IMR-90 (cell line): ENCODE measurements around the gene RAB27B. TPM values are rescaled to one million over a fixed set of nuclear protein-coding genes. Genes with fewer than 3 reads are reported as not detected.

Experiments used
- ATAC-seq: fragments of 200-7000 bp; cut with Tn5 transposase; 2 replicates; pipeline ENCODE4 v1.9.1; 2020; ENCODE audit warnings: low read depth, mild to moderate bottlenecking, moderate library complexity
- BruUV-seq: library from RNA; stranded (reverse); fragments of 400-500 nt; replicated peaks from 2 replicates; lab custom pipeline; 2021; lab: Mats Ljungman, UMichigan
- CTCF ChIA-PET: fragments of 300-600 bp; formaldehyde crosslinking; extraction: SDS; loops from one replicate; lab custom pipeline; 2021; ENCODE audit warnings: antibody characterized with exemption; lab: Yijun Ruan, JAX
- POLR2A ChIA-PET: fragments of 300-600 bp; sonication (Branson Sonifier 250); formaldehyde crosslinking; loops from one replicate; lab custom pipeline; 2022; ENCODE audit warnings: antibody characterized with exemption; ENCODE audit not compliant: unreplicated experiment; lab: Charles Lee
- DNase-seq: peaks from one replicate; pipeline ENCODE4 v3.0.0; 2013
- H2AFZ ChIP-seq: replicated peaks from 2 replicates; pipeline ENCODE3; 2013; ENCODE audit warnings: low read length, mild to moderate bottlenecking; ENCODE audit not compliant: poor library complexity
- H2AK5ac ChIP-seq: 2 replicates; pipeline ENCODE4 v1.6.1; 2013; ENCODE audit warnings: low read depth, low read length, inconsistent platforms
- H2AK9ac ChIP-seq: replicated peaks from 2 replicates; pipeline ENCODE3; 2013; ENCODE audit warnings: mild to moderate bottlenecking, low read depth, low read length, moderate library complexity; ENCODE audit not compliant: poor library complexity
- H2BK120ac ChIP-seq: 2 replicates; pipeline ENCODE4 v1.6.1; 2013; ENCODE audit warnings: low read depth, low read length, inconsistent platforms
- H2BK15ac ChIP-seq: 3 replicates; pipeline ENCODE4 v1.6.1; 2013; ENCODE audit warnings: low read depth, low read length, inconsistent platforms
- H2BK20ac ChIP-seq: 2 replicates; pipeline ENCODE4 v1.6.1; 2013; ENCODE audit warnings: low read depth, mild to moderate bottlenecking, inconsistent platforms, low read length, moderate library complexity
- H2BK5ac ChIP-seq: 2 replicates; pipeline ENCODE4 v1.6.1; 2013; ENCODE audit warnings: mild to moderate bottlenecking, low read depth, low read length, inconsistent platforms; ENCODE audit not compliant: poor library complexity, severe bottlenecking
- H3K14ac ChIP-seq: replicated peaks from 2 replicates; pipeline ENCODE4 v1.6.1; 2013; ENCODE audit warnings: low read depth, low read length, inconsistent platforms
- H3K18ac ChIP-seq: 2 replicates; pipeline ENCODE4 v1.6.1; 2013; ENCODE audit warnings: low read depth, low read length, control low read depth
- H3K23ac ChIP-seq: 2 replicates; pipeline ENCODE4 v1.6.1; 2013; ENCODE audit warnings: low read depth, low read length, inconsistent platforms
- H3K27ac ChIP-seq: 2 replicates; pipeline ENCODE4 v1.5.1; 2013; ENCODE audit warnings: mild to moderate bottlenecking, control low read depth, low read length; ENCODE audit not compliant: insufficient read depth
- H3K27me3 ChIP-seq: 2 replicates; pipeline ENCODE4 v1.6.1; 2013; ENCODE audit warnings: low read length; ENCODE audit not compliant: control insufficient read depth, insufficient read depth
- H3K36me3 ChIP-seq: 2 replicates; pipeline ENCODE4 v1.6.1; 2013; ENCODE audit warnings: low read length, mixed read lengths; ENCODE audit not compliant: control insufficient read depth, insufficient read depth
- H3K4ac ChIP-seq: 2 replicates; pipeline ENCODE4 v1.6.1; 2013; ENCODE audit warnings: low read depth, low read length, inconsistent platforms
- H3K4me1 ChIP-seq: 2 replicates; pipeline ENCODE4 v1.6.1; 2013; ENCODE audit warnings: low read length, mixed read lengths; ENCODE audit not compliant: control insufficient read depth, insufficient read depth
- H3K4me2 ChIP-seq: 2 replicates; pipeline ENCODE4 v1.6.1; 2013; ENCODE audit warnings: low read depth, mild to moderate bottlenecking, control low read depth, low read length, moderate library complexity
- H3K4me3 ChIP-seq: 2 replicates; pipeline ENCODE4 v1.5.1; 2013; ENCODE audit warnings: low read depth, mild to moderate bottlenecking, control low read depth, low read length, moderate library complexity; ENCODE audit not compliant: insufficient read depth
- H3K56ac ChIP-seq: 2 replicates; pipeline ENCODE4 v1.6.1; 2013; ENCODE audit warnings: low read length, inconsistent platforms; ENCODE audit not compliant: insufficient read depth; ENCODE audit errors: extremely low read depth
- H3K79me1 ChIP-seq, 2 experiments: 2 replicates each; pipeline ENCODE4 v1.6.1; 2013; ENCODE audit warnings: low read length in 2 of 2, inconsistent platforms in 1 of 2, low read depth in 1 of 2
- H3K9ac ChIP-seq: 2 replicates; pipeline ENCODE4 v1.6.1; 2013; ENCODE audit warnings: low read depth, low read length, control low read depth
- H3K9me1 ChIP-seq: 2 replicates; pipeline ENCODE4 v1.6.1; 2013; ENCODE audit warnings: low read length, inconsistent platforms; ENCODE audit not compliant: insufficient read depth
- H3K9me3 ChIP-seq: 2 replicates; pipeline ENCODE4 v1.6.1; 2013; ENCODE audit warnings: low read length; ENCODE audit not compliant: control insufficient read depth, insufficient read depth
- H4K20me1 ChIP-seq: 2 replicates; pipeline ENCODE4 v1.6.1; 2013; ENCODE audit warnings: low read length, inconsistent platforms; ENCODE audit not compliant: insufficient read depth
- H4K5ac ChIP-seq: 2 replicates; pipeline ENCODE4 v1.6.1; 2013; ENCODE audit warnings: mild to moderate bottlenecking, low read depth, low read length, control low read depth
- H4K8ac ChIP-seq, 2 experiments: 2 replicates each; pipeline ENCODE4 v1.6.1; 2013; ENCODE audit warnings: low read depth in 2 of 2, low read length in 2 of 2, control low read depth in 1 of 2, inconsistent platforms in 1 of 2
- H4K91ac ChIP-seq: 2 replicates; pipeline ENCODE4 v1.6.1; 2013; ENCODE audit warnings: low read depth, low read length, inconsistent platforms; ENCODE audit not compliant: insufficient read depth
- BHLHE40 ChIP-seq: fragments of 150-350 bp; IDR thresholded peaks from 2 replicates; pipeline ENCODE4 v1.6.1; 2016; ENCODE audit warnings: mild to moderate bottlenecking, low read depth, low read length
- CEBPB ChIP-seq: IDR thresholded peaks from 2 replicates; pipeline ENCODE4 v1.6.1; 2012; ENCODE audit warnings: low read depth, low read length, improper control_type of control experiment
- CTCF ChIP-seq: conservative IDR thresholded peaks from 2 replicates; pipeline ENCODE4 v1.5.1; 2012; ENCODE audit warnings: mild to moderate bottlenecking, low read depth, low read length, improper control_type of control experiment
- ELK1 ChIP-seq: fragments of 150-350 bp; IDR thresholded peaks from 2 replicates; pipeline ENCODE4 v1.6.1; 2016; ENCODE audit warnings: low read depth, mild to moderate bottlenecking, low read length, moderate library complexity, borderline replicate concordance
- FOS ChIP-seq: fragments of 150-350 bp; IDR thresholded peaks from 2 replicates; pipeline ENCODE4 v1.6.1; 2016; ENCODE audit warnings: low read depth, low read length
- MAFK ChIP-seq: IDR thresholded peaks from 2 replicates; pipeline ENCODE4 v1.6.1; 2012; ENCODE audit warnings: low read depth, low read length, improper control_type of control experiment
- MAZ ChIP-seq: IDR thresholded peaks from 2 replicates; pipeline ENCODE4 v1.6.1; 2012; ENCODE audit warnings: low read depth, mild to moderate bottlenecking, low read length, improper control_type of control experiment, moderate library complexity, borderline replicate concordance
- MXI1 ChIP-seq: IDR thresholded peaks from 2 replicates; pipeline ENCODE4 v1.6.1; 2012; ENCODE audit warnings: low read depth, mild to moderate bottlenecking, low read length, moderate library complexity, borderline replicate concordance
- NFE2L2 ChIP-seq: fragments of 150-350 bp; IDR thresholded peaks from 2 replicates; pipeline ENCODE4 v1.6.1; 2016; ENCODE audit warnings: low read depth, mild to moderate bottlenecking, low read length
- POLR2A ChIP-seq: IDR thresholded peaks from 2 replicates; pipeline ENCODE4 v1.6.1; 2012; ENCODE audit warnings: mild to moderate bottlenecking, low read depth, low read length
- RAD21 ChIP-seq: IDR thresholded peaks from 2 replicates; pipeline ENCODE4 v1.6.1; 2012; ENCODE audit warnings: low read length, improper control_type of control experiment
- RCOR1 ChIP-seq: IDR thresholded peaks from 2 replicates; pipeline ENCODE4 v1.6.1; 2012; ENCODE audit warnings: mild to moderate bottlenecking, low read length, improper control_type of control experiment; ENCODE audit not compliant: insufficient replicate concordance
- RFX5 ChIP-seq: IDR thresholded peaks from 2 replicates; pipeline ENCODE4 v1.8.0; 2012; ENCODE audit warnings: low read depth, mild to moderate bottlenecking, low read length, moderate library complexity
- SMC3 ChIP-seq: fragments of 150-350 bp; IDR thresholded peaks from 2 replicates; pipeline ENCODE4 v1.6.1; 2016; ENCODE audit warnings: low read depth, mild to moderate bottlenecking, antibody characterized with exemption, low read length, moderate library complexity
- USF2 ChIP-seq: fragments of 150-350 bp; IDR thresholded peaks from 2 replicates; pipeline ENCODE4 v1.6.1; 2017; ENCODE audit warnings: mild to moderate bottlenecking, antibody characterized with exemption, low read length, low read depth
- WGBS, 2 experiments: methylation state at CpG; one replicate each; pipeline versions ENCODE4 v1.1.5 to v1.1.7; 2013; ENCODE audit warnings: missing lambda C conversion rate in 2 of 2; ENCODE audit not compliant: insufficient read length in 1 of 2; ENCODE audit errors: extremely low coverage in 2 of 2; 5-methylcytosine and 5-hydroxymethylcytosine counted together
- dilution Hi-C: fragments of 300-500 bp; cut with HindIII; formaldehyde crosslinking; loops from one replicate; pipeline ENCODE4 v1.14.3; 2018; ENCODE audit warnings: low sequenced_read_pairs; ENCODE audit not compliant: unreplicated experiment
- in situ Hi-C: fragments of 300-500 bp; cut with MboI; formaldehyde crosslinking; loops from 3 replicates; pipeline ENCODE4 v1.14.3; 2019; ENCODE audit warnings: low sequenced_read_pairs, inconsistent platforms, mixed read lengths
- intact Hi-C: fragments of 100-400 bp; cut with micrococcal nuclease; formaldehyde crosslinking; loops from 2 replicates; pipeline ENCODE4 v1.10.0; 2022
- polyA plus RNA-seq, 3 experiments: library from polyadenylated mRNA; depleted of rRNA; stranded (reverse); fragments of >200 nt; gene quantifications; 2 replicates each; pipeline ENCODE4 v1.2.3, GENCODE V29; 2012; ENCODE audit warnings: low replicate concordance in 1 of 3
- total RNA-seq: library from RNA; depleted of rRNA; stranded (reverse); fragments of >200 nt; gene quantifications from 2 replicates; pipeline ENCODE4 v1.2.3, GENCODE V29; 2012

The RAB27B gene
- total and polyA plus RNA-seq, 2 of the 4 experiments (the other 2 are of a cell fraction) = 0.24 to 1.3 TPM

GRCh38 chr18:54938506-54938905 is 110.2 kb downstream of the RAB27B start:
- DNase-seq (no peak), ATAC-seq (no peak)
- no peaks in the 10 kb centered on the region for H3K27me3 ChIP-seq
- peaks cover 8% of the 10 kb centered on the region; the same call in 1 of the 2 replicates for H3K9me1 ChIP-seq
- H3K18ac ChIP-seq = no peak overlapping the region
- no peak overlapping the region for H2BK120ac ChIP-seq
- no peak overlapping the region for H4K91ac ChIP-seq
- no peak overlapping the region for H2AK5ac ChIP-seq
- no peak overlapping the region for H3K9ac ChIP-seq
- no peak overlapping the region for H3K4ac ChIP-seq
- in situ Hi-C loops = no loop called here
- H3K23ac ChIP-seq = no peak overlapping the region
- H2BK15ac ChIP-seq = no peak overlapping the region
- dilution Hi-C loops = no loop called here
- no peak overlapping the region for H2AK9ac ChIP-seq
- H3K4me1 ChIP-seq = no peaks in the 10 kb centered on the region
- H2BK5ac ChIP-seq = no peak overlapping the region
- TF ChIP-seq USF2 (no peak), MXI1 (no peak), CTCF (no peak), MAFK (no peak), RFX5 (no peak), POLR2A (no peak), RCOR1 (no peak), BHLHE40 (no peak), NFE2L2 (no peak), ELK1 (no peak), FOS (no peak), CEBPB (no peak), RAD21 (no peak), SMC3 (no peak), MAZ (no peak)
- H2BK20ac ChIP-seq = no peak overlapping the region
- BruUV-seq = no TSS peak
- H3K9me3 ChIP-seq = no peaks in the 10 kb centered on the region
- intact Hi-C loops = no loop called here
- peaks cover 17% of the 10 kb centered on the region for H3K36me3 ChIP-seq
- ChIA-PET POLR2A (no interaction called here), CTCF (no interaction called here)
- H3K79me1 ChIP-seq = no peaks in the 10 kb centered on the region
- H2AFZ ChIP-seq = no peak overlapping the region
- no peaks in the 10 kb centered on the region for H4K20me1 ChIP-seq
- H4K5ac ChIP-seq = no peak overlapping the region
- no peak overlapping the region for H3K56ac ChIP-seq
- no peak overlapping the region for H4K8ac ChIP-seq
- no peak overlapping the region for H3K14ac ChIP-seq
- no peak overlapping the region for H3K27ac ChIP-seq
- no peak overlapping the region for H3K4me3 ChIP-seq
- no peak overlapping the region for H3K4me2 ChIP-seq
- WGBS, 2 experiments = no CpG with 5 or more reads among the region's 3 CpGs
